Measurements from ENCODE around the gene GJC3. TPM values are rescaled to one million over a fixed set of nuclear protein-coding genes. Genes with fewer than 3 reads are reported as not detected.
A peak's percentile ranks its signal among the peaks of the same experiment; 100 is the strongest.
"Not testable (repeated sequence)": the region's sequence is repeated elsewhere in the genome, so short reads cannot be mapped to it uniquely, and the experiment has no call there.

The GJC3 gene
- total and polyA plus RNA-seq, 2 of the 13 experiments (the other 11 are each of a cell fraction or from before 2014, with no cell fraction given), result 0.75 to 1.4 TPM

DNA sequence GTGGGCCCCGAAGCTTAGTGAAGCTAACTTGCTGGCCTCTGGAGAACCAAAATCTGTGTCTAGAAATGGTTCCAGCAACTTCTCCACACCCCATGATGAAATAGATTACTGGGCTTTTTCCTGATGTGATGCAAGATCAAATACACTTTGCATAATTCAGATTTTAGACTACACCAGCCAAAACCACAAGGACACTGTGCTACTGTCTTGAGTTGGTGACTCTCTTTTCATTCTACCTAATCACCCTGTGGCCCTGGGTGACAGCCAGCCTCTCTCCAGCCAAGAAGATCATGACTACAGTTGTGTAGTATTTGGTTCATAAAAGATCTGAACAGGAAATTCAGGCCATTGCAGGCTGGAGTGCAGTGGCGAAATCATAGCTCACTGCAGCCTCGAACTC lies 24.2 kb upstream of the GJC3 start:
- H3K27ac ChIP-seq (ENCODE audit: extremely low read length, insufficient read depth, low read length), result no peak overlapping the region
- no peak for DNase-seq (ENCODE audit: low spot score)
- H2AFZ ChIP-seq (ENCODE audit: low read length), result no peak overlapping the region
- ChIA-PET POLR2A (interaction anchor here (3.0 kb wide), 1 partner anchor 22 kb away, joined by 16 read pairs; the partner anchor contains the start of gene AZGP1), CTCF (ENCODE audit: low intra/inter-chr PET ratio, low total read pairs) (no interaction called here)
- H3K4me2 ChIP-seq (ENCODE audit: low read depth, low read length), result no peak overlapping the region
- in situ Hi-C loops (cut with HindIII; ENCODE audit: extremely low pct_ligation_motif_present, low pct_unique_long_range_greater_than_20kb) (no loop called here), intact Hi-C loops (cut with micrococcal nuclease; ENCODE audit: unreplicated experiment) (no loop called here)
- peaks cover 20% of the 10 kb centered on the region; the same call in 1 of the 2 replicates for H3K4me1 ChIP-seq (ENCODE audit: insufficient read depth, low read length)
- H3K9me3 ChIP-seq (ENCODE audit: low read length), result peaks cover 11% of the 10 kb centered on the region
- no peaks in the 10 kb centered on the region for H4K20me1 ChIP-seq (ENCODE audit: insufficient read depth, low read length)
- FAIRE-seq, result no peak
- ATAC-seq, result no peak
- no peaks in the 10 kb centered on the region for H3K36me3 ChIP-seq (replicated peaks in 1 of 2; ENCODE audit: control insufficient read depth in 1 of 2, insufficient read depth in 2 of 2, low read length in 2 of 2)
- H3K4me3 ChIP-seq (replicated peaks in 1 of 3; ENCODE audit: insufficient read depth in 1 of 3, low read depth in 2 of 3, low read length in 3 of 3), result no peak overlapping the region
- no TSS peak for BruUV-seq (replicated peaks)
- TF ChIP-seq CEBPB (IDR thresholded peaks at IDR 0.05; ENCODE audit: borderline replicate concordance, low read depth, low read length) (peak; percentile 79; the same call in 1 of the 2 replicates), NAIF1 (CRISPR knock-in tag; IDR thresholded peaks at IDR 0.05; ENCODE audit: borderline replicate concordance) (no peak), ATF4 (CRISPR knock-in tag; IDR thresholded peaks at IDR 0.05) (peak in 1 of 2 experiments; percentile 93; a peak in 2 of 4 replicates), ZNF446 (CRISPR knock-in tag; IDR thresholded peaks at IDR 0.05) (no peak), CEBPG (CRISPR knock-in tag; IDR thresholded peaks at IDR 0.05) (peak; percentile 18; the same call in 1 of the 2 replicates)
- WGBS (ENCODE audit: low lambda C conversion rate), result 57% methylated on average over 3 of the region's 3 CpGs
- H3K9ac ChIP-seq (ENCODE audit: insufficient read depth, low read depth, low read length), result no peak overlapping the region
- H3K79me2 ChIP-seq (ENCODE audit: insufficient read depth, low read length), result no peaks in the 10 kb centered on the region
- H3K27me3 ChIP-seq (ENCODE audit: control insufficient read depth in 1 of 2, insufficient read depth in 2 of 2, low read length in 2 of 2), result no peaks in the 10 kb centered on the region

DNA sequence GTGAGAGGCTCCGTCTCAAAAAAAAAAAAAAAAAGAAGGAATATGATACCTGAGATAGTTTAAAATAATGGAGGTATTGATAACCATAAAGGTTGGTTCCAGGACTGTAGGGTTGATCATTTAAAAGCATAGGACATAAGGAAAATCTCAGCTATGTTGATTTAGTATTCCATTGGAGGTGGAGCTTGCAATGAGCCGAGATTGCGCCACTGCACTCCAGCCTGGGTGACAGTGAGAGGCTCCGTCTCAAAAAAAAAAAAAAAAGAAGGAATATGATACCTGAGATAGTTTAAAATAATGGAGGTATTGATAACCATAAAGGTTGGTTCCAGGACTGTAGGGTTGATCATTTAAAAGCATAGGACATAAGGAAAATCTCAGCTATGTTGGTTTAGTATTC lies 23.2 kb upstream of the GJC3 start:
- FAIRE-seq; H3K36me3 ChIP-seq (replicated peaks in 1 of 2; ENCODE audit: control insufficient read depth in 1 of 2, insufficient read depth in 2 of 2, low read length in 2 of 2); H3K79me2 ChIP-seq (ENCODE audit: insufficient read depth, low read length); BruUV-seq (replicated peaks); H3K27me3 ChIP-seq (ENCODE audit: control insufficient read depth in 1 of 2, insufficient read depth in 2 of 2, low read length in 2 of 2); H3K27ac ChIP-seq (ENCODE audit: extremely low read length, insufficient read depth, low read length); DNase-seq (ENCODE audit: low spot score); H3K4me2 ChIP-seq (ENCODE audit: low read depth, low read length); ATAC-seq; intact Hi-C loops (cut with micrococcal nuclease; ENCODE audit: unreplicated experiment); H2AFZ ChIP-seq (ENCODE audit: low read length); H3K9ac ChIP-seq (ENCODE audit: insufficient read depth, low read depth, low read length); CTCF ChIA-PET (ENCODE audit: low intra/inter-chr PET ratio, low total read pairs); in situ Hi-C loops (cut with HindIII; ENCODE audit: extremely low pct_ligation_motif_present, low pct_unique_long_range_greater_than_20kb); H4K20me1 ChIP-seq (ENCODE audit: insufficient read depth, low read length); H3K4me3 ChIP-seq (replicated peaks in 1 of 3; ENCODE audit: insufficient read depth in 1 of 3, low read depth in 2 of 3, low read length in 3 of 3): not testable (repeated sequence)
- WGBS (ENCODE audit: low lambda C conversion rate), result 17% methylated on average over 4 of the region's 4 CpGs
- Histone ChIP-seq H3K4me1 (ENCODE audit: insufficient read depth, low read length) (peaks cover 20% of the 10 kb centered on the region; the same call in 1 of the 2 replicates), H3K9me3 (ENCODE audit: low read length) (peaks cover 11% of the 10 kb centered on the region)
- POLR2A ChIA-PET, result interaction anchor here (1.8 kb wide), 1 partner anchor 23 kb away, joined by 6 read pairs; the partner anchor contains the start of gene AZGP1

All from HepG2 (cell line).